SK-N-SH (cell line): ENCODE data around the gene ANK2. TPM values are rescaled to one million over a fixed set of nuclear protein-coding genes. Genes with fewer than 3 reads are reported as not detected.
"Not testable (repeated sequence)": the region's sequence is repeated elsewhere in the genome, so short reads cannot be mapped to it uniquely, and the experiment has no call there.

Source experiments
- CTCF ChIA-PET: fragments of 300-600, 350-600 bp; formaldehyde crosslinking; extraction: SDS; loops from one replicate; lab custom pipeline; 2021; lab: Yijun Ruan, JAX
- POLR2A ChIA-PET: fragments of 350-600 bp; sonication (Branson Sonifier 250); formaldehyde crosslinking; extraction: SDS; loops from one replicate; lab custom pipeline; 2020; ENCODE audit warnings: antibody characterized with exemption, inconsistent platforms; lab: Yijun Ruan, JAX
- DNase-seq: peaks from one replicate; pipeline ENCODE4 v3.0.0; 2012
- H2AFZ ChIP-seq: fragments of 200-600 bp; sonication (generic); 2 replicates; pipeline ENCODE4 v1.8.1; 2016; ENCODE audit warnings: antibody characterized with exemption, mild to moderate bottlenecking, low read depth
- H3F3A ChIP-seq: fragments of 200-600 bp; sonication (generic); replicated peaks from 2 replicates; pipeline ENCODE3; 2016; ENCODE audit warnings: antibody characterized with exemption, mild to moderate bottlenecking; ENCODE audit not compliant: insufficient read depth
- H3K27ac ChIP-seq, 2 experiments: fragments of 200-500 bp in 1 of 2; fragments of 200-600 bp in 1 of 2; sonication (Bioruptor generic) in 1 of 2; sonication (generic), shearing (Covaris generic) in 1 of 2; 2 replicates each; pipeline versions ENCODE4 v1.5.1 to v1.6.1; 2014 to 2016; ENCODE audit warnings: low read depth in 2 of 2, inconsistent platforms in 1 of 2, low read length in 1 of 2, mild to moderate bottlenecking in 1 of 2, mixed read lengths in 1 of 2
- H3K27me3 ChIP-seq: fragments of 200-600 bp; sonication (generic), shearing (Covaris generic); 2 replicates; pipeline ENCODE4 v1.6.1; 2016; ENCODE audit warnings: mixed run types; ENCODE audit not compliant: insufficient read depth
- H3K36me3 ChIP-seq, 2 experiments: fragments of 200-500 bp in 1 of 2; fragments of 200-600 bp in 1 of 2; sonication (Bioruptor generic) in 1 of 2; sonication (generic) in 1 of 2; replicated peaks in 1 of 2; 2 replicates each; pipeline versions ENCODE3 to v1.5.1; 2014 to 2016; ENCODE audit warnings: low read length in 1 of 2, mild to moderate bottlenecking in 1 of 2; ENCODE audit not compliant: insufficient read depth in 2 of 2, control insufficient read depth in 1 of 2
- H3K4me1 ChIP-seq, 2 experiments: fragments of 200-500 bp in 1 of 2; fragments of 200-600 bp in 1 of 2; sonication (Bioruptor generic) in 1 of 2; sonication (generic), shearing (Covaris generic) in 1 of 2; 2 replicates each; pipeline versions ENCODE4 v1.5.1 to v1.6.1; 2014 to 2016; ENCODE audit warnings: low read depth in 1 of 2, low read length in 1 of 2, mixed run types in 1 of 2; ENCODE audit not compliant: insufficient read depth in 2 of 2, control insufficient read depth in 1 of 2
- H3K4me2 ChIP-seq: fragments of 200-600 bp; sonication (generic), shearing (Covaris generic); 2 replicates; pipeline ENCODE4 v1.6.1; 2017; ENCODE audit warnings: mixed run types
- H3K4me3 ChIP-seq, 2 experiments: fragments of 200-500 bp in 1 of 2; fragments of 200-600 bp in 1 of 2; sonication (Bioruptor generic) in 1 of 2; sonication (generic), shearing (Covaris generic) in 1 of 2; 2 replicates each; pipeline versions ENCODE4 v1.5.1 to v1.8.1; 2014 to 2016; ENCODE audit warnings: low read depth in 2 of 2, inconsistent platforms in 1 of 2, low read length in 1 of 2, mild to moderate bottlenecking in 1 of 2, mixed read lengths in 1 of 2, moderate library complexity in 1 of 2
- H3K79me2 ChIP-seq: fragments of 200-600 bp; sonication (generic); 2 replicates; pipeline ENCODE4 v1.8.1; 2017; ENCODE audit warnings: mild to moderate bottlenecking; ENCODE audit not compliant: insufficient read depth
- H3K9ac ChIP-seq: fragments of 200-600 bp; sonication (generic); 2 replicates; pipeline ENCODE4 v1.6.1; 2017; ENCODE audit warnings: mixed run types
- H3K9me2 ChIP-seq: fragments of 200-600 bp; sonication (generic); 2 replicates; pipeline ENCODE4 v1.6.1; 2017; ENCODE audit warnings: mixed run types
- H3K9me3 ChIP-seq: fragments of 200-600 bp; sonication (generic); 2 replicates; pipeline ENCODE4 v1.6.1; 2017; ENCODE audit warnings: mixed run types, mild to moderate bottlenecking, moderate library complexity
- H4K20me1 ChIP-seq: fragments of 200-600 bp; sonication (generic); 2 replicates; pipeline ENCODE4 v1.6.1; 2017; ENCODE audit warnings: mild to moderate bottlenecking, mixed run types; ENCODE audit not compliant: insufficient read depth
- ELF1 ChIP-seq: IDR thresholded peaks from 2 replicates; pipeline ENCODE4 v1.4.0; 2012
- EZH2phosphoT487 ChIP-seq: fragments of 200-600 bp; sonication (generic); IDR thresholded peaks from 2 replicates; pipeline ENCODE4 v1.6.1; 2017; ENCODE audit warnings: low read depth, mixed run types, mild to moderate bottlenecking, antibody characterized with exemption, moderate library complexity, borderline replicate concordance
- FOXJ3 ChIP-seq: sonication (generic); formaldehyde crosslinking; IDR thresholded peaks from 2 replicates; pipeline ENCODE4 v1.5.1; 2020; ENCODE audit warnings: mild to moderate bottlenecking, missing genetic modification reagents
- GATA2 ChIP-seq: sonication (generic); formaldehyde crosslinking; IDR thresholded peaks from 2 replicates; pipeline ENCODE4 v1.5.0; 2020; ENCODE audit warnings: mild to moderate bottlenecking, missing genetic modification reagents
- NRF1 ChIP-seq: IDR thresholded peaks from 2 replicates; pipeline ENCODE4 v1.6.1; 2012; ENCODE audit warnings: low read depth, mild to moderate bottlenecking, low read length
- RAD21 ChIP-seq: IDR thresholded peaks from 2 replicates; pipeline ENCODE4 v1.6.1; 2012; ENCODE audit warnings: mild to moderate bottlenecking, low read length
- RCOR1 ChIP-seq: fragments of 150-350 bp; IDR thresholded peaks from 2 replicates; pipeline ENCODE4 v1.6.1; 2017; ENCODE audit warnings: antibody characterized with exemption, low read length
- RFX5 ChIP-seq: IDR thresholded peaks from 2 replicates; pipeline ENCODE4 v1.6.1; 2012; ENCODE audit warnings: mild to moderate bottlenecking, improper control_type of control experiment, low read length
- RXRA ChIP-seq: IDR thresholded peaks from 2 replicates; pipeline ENCODE4 v1.4.0; 2012; ENCODE audit warnings: low read depth, mild to moderate bottlenecking, borderline replicate concordance
- SIN3A ChIP-seq: IDR thresholded peaks from 2 replicates; pipeline ENCODE4 v1.6.1; 2012; ENCODE audit warnings: low read depth, mild to moderate bottlenecking, low read length, moderate library complexity, borderline replicate concordance
- SMC3 ChIP-seq: IDR thresholded peaks from 2 replicates; pipeline ENCODE4 v1.6.1; 2012; ENCODE audit warnings: low read depth, low read length, improper control_type of control experiment
- TAF1 ChIP-seq: IDR thresholded peaks from 2 replicates; pipeline ENCODE4 v1.6.1; 2012; ENCODE audit warnings: low read depth, mild to moderate bottlenecking, low read length, moderate library complexity, borderline replicate concordance
- TEAD4 ChIP-seq: IDR thresholded peaks from 2 replicates; pipeline ENCODE4 v1.4.0; 2012; ENCODE audit warnings: mild to moderate bottlenecking, borderline replicate concordance; ENCODE audit not compliant: insufficient read depth
- WGBS: methylation state at CpG from one replicate; pipeline ENCODE4 v1.1.6; 2017; ENCODE audit warnings: low lambda C conversion rate; 5-methylcytosine and 5-hydroxymethylcytosine counted together
- polyA plus RNA-seq, 3 experiments: library from polyadenylated mRNA; depleted of rRNA; stranded (reverse); fragments of >200 nt; gene quantifications; 2 replicates each; pipeline ENCODE4 v1.2.3, GENCODE V29; 2012
- TF ChIP-seq, protein P1 (sequence below): fragments of 150-350 bp; IDR thresholded peaks from 2 replicates; pipeline ENCODE4 v1.6.1; 2017; ENCODE audit warnings: antibody characterized with exemption, low read length, low read depth, borderline replicate concordance
- TF ChIP-seq, protein P2 (sequence below): IDR thresholded peaks from 2 replicates; pipeline ENCODE4 v1.4.0; 2012; ENCODE audit warnings: low read depth

The ANK2 gene
- polyA plus RNA-seq, 1 of the 3 experiments (the other 2 are of a cell fraction) = 0.69 TPM

DNA sequence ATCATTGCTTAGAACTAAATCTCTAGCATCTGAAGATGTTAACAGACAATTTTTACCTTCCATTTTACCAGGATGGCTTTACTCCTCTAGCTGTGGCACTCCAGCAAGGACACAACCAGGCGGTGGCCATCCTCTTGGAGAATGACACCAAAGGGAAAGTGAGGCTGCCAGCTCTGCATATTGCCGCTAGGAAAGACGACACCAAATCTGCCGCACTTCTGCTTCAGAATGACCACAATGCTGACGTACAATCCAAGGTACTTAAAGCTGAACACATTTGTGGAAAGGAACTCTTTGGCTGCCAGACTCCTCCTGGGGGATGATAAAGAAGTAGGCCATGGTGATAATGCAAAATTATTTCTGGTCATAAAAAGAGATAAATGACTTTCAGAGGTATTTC lies 187.5 kb downstream of the ANK2 start (continued):
- TF ChIP-seq, protein P1, sequence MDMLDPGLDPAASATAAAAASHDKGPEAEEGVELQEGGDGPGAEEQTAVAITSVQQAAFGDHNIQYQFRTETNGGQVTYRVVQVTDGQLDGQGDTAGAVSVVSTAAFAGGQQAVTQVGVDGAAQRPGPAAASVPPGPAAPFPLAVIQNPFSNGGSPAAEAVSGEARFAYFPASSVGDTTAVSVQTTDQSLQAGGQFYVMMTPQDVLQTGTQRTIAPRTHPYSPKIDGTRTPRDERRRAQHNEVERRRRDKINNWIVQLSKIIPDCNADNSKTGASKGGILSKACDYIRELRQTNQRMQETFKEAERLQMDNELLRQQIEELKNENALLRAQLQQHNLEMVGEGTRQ = no peak
- TF ChIP-seq RCOR1 (no peak), RAD21 (no peak)
- TF ChIP-seq, protein P2, sequence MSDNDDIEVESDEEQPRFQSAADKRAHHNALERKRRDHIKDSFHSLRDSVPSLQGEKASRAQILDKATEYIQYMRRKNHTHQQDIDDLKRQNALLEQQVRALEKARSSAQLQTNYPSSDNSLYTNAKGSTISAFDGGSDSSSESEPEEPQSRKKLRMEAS = no peak

DNA sequence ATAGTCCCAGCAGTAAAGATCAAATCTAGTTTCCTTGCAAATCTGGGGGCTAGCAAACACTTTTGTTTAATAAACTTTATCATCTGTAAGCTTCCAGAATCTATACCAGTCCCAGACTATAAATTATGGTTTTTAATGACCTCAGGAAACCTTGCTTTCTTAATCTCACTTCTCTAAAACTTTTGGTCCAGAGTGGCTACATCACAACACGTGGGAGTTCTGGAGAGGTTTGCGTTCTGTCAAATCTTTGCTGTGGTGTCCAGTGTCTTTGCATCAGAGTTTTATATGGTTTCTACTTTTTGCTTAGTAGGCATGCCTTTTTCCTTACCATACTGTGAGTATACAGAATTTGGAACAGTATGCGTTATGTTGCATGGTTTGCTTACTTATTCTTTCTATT lies 193.9 kb downstream of the ANK2 start:
- Histone ChIP-seq H3K36me3 (peaks cover 0 to 2% of the 10 kb centered on the region in 2 experiments), H2AFZ (peak overlapping the region; percentile 3; the same call in 1 of the 2 replicates), H3K9ac (no peak overlapping the region), H3K4me3 (no peak overlapping the region), H3F3A (no peaks in the 10 kb centered on the region), H4K20me1 (no peaks in the 10 kb centered on the region), H3K9me3 (no peaks in the 10 kb centered on the region), H3K79me2 (no peaks in the 10 kb centered on the region), H3K9me2 (no peaks in the 10 kb centered on the region), H3K27ac (no peak overlapping the region), H3K4me1 (no peaks in the 10 kb centered on the region), H3K4me2 (no peak overlapping the region), H3K27me3 (no peaks in the 10 kb centered on the region)
- no peak for DNase-seq
- ChIA-PET CTCF (no interaction called here), POLR2A (no interaction called here)
- no peak for TF ChIP-seq GATA2 (CRISPR knock-in tag)
- TF ChIP-seq FOXJ3 (CRISPR knock-in tag) = no peak
- TF ChIP-seq NRF1 = no peak
- TF ChIP-seq, protein P2 = no peak
- TF ChIP-seq SMC3 = no peak
- TF ChIP-seq TAF1 = no peak
- no peak for TF ChIP-seq RAD21
- no peak for TF ChIP-seq EZH2phosphoT487
- no peak for TF ChIP-seq SIN3A
- TF ChIP-seq TEAD4 = no peak
- no peak for TF ChIP-seq RXRA
- TF ChIP-seq RFX5 = no peak
- TF ChIP-seq ELF1 = no peak
- 81% methylated on average over 3 of the region's 3 CpGs for WGBS

DNA sequence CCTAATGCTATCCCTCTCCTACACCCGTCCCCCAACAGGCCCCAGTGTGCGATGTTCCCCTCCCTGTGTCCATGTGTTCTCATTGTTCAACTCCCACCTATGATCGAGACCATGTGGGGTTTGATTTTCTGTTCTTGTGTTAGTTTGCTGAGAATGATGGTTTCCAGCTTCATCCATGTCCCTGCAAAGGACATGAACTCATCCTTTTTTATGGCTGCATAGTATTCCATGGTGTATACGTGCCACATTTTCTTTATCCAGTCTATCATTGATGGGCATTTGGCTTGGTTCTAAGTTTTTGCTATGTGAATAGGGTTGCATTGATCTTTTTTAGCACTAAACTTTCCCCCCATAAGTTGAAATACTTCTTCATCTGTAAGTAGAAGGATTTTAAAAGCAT lies 195.3 kb downstream of the ANK2 start:
- H3K36me3 ChIP-seq, H3K9ac ChIP-seq, H3K9me2 ChIP-seq, DNase-seq, H2AFZ ChIP-seq, CTCF ChIA-PET, H3K27me3 ChIP-seq, H3K4me2 ChIP-seq, H3K27ac ChIP-seq, H3F3A ChIP-seq, POLR2A ChIA-PET, H3K79me2 ChIP-seq, H4K20me1 ChIP-seq, H3K4me3 ChIP-seq, H3K4me1 ChIP-seq, H3K9me3 ChIP-seq: not testable (repeated sequence)
- WGBS = 83% methylated on average over 4 of the region's 4 CpGs
